ENCODE results near the gene XCL1. TPM values are rescaled to one million over a fixed set of nuclear protein-coding genes. Genes with fewer than 3 reads are reported as not detected.

The XCL1 gene
- total RNA-seq, 4 donors from 2014 or later = 0.42 to 1.2 (median 0.91) TPM; not detected in 1

DNA sequence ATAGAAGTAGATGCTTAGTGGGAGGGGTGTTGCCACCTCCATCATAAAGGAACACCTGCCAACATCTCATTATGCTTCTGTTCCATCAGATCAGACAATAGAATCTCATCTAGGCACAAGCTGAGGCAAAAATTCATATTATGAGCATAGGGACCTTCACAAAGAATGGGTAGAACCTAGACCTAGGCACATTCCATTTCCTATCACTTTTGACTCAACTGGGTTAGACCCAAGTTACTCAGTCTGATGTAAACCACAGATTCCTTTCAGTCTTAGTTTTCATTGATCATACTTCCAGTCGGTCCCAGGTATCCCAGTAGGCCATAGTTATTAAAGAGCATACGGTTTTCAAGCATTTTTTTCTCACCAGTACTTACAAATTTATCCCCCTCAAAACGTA is 21.7 kb downstream of the XCL1 start:
- TF ChIP-seq POLR2AphosphoS5 (IDR thresholded peaks at IDR 0.05) = no peak
- Histone ChIP-seq H3K27me3 (no peaks in the 10 kb centered on the region), H3K4me3 (no peak overlapping the region), H3K9me3 (no peaks in the 10 kb centered on the region), H3K4me1 (peaks cover 0 to 21% (median 8%) of the 10 kb centered on the region in 4 donors), H3K36me3 (no peaks in the 10 kb centered on the region), H3K27ac (replicated peaks in 1 of 4) (no peak overlapping the region)
- intact Hi-C loops (cut with DNase I) = no loop called here
- 90% methylated on average over 3 of the region's 3 CpGs for WGBS
- DNase-seq (ENCODE audit: extremely low spot score) = no peak

DNA sequence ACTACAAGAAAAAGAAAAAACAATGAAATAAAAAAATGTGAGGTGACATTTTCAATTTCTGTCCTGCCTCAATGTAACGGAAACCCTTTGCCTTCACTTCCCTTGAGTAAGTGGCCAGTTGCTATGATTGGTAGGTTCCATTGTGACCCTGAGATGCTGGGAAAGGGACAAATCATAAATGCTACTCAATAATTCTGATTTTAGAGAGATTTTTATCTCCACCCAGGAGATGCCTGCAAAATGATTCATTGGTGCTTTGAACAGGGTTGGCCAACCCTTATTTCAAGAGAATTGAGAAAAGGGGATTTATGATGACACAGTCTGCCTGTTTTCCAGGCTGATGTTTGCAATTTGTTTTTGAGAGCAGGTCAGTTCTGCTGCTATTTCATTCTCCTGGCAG is 22.5 kb downstream of the XCL1 start:
- no peaks in the 10 kb centered on the region for H3K27me3 ChIP-seq
- no peak overlapping the region for H3K27ac ChIP-seq (replicated peaks in 1 of 4)
- DNase-seq (ENCODE audit: extremely low spot score) = no peak
- peaks cover 3 to 29% (median 15%) of the 10 kb centered on the region in 4 donors for H3K4me1 ChIP-seq
- intact Hi-C loops (cut with DNase I) = no loop called here
- no peaks in the 10 kb centered on the region for H3K9me3 ChIP-seq
- H3K4me3 ChIP-seq = no peak overlapping the region
- no peak for TF ChIP-seq POLR2A (IDR thresholded peaks at IDR 0.05; ENCODE audit: low read depth)
- TF ChIP-seq, protein P1, sequence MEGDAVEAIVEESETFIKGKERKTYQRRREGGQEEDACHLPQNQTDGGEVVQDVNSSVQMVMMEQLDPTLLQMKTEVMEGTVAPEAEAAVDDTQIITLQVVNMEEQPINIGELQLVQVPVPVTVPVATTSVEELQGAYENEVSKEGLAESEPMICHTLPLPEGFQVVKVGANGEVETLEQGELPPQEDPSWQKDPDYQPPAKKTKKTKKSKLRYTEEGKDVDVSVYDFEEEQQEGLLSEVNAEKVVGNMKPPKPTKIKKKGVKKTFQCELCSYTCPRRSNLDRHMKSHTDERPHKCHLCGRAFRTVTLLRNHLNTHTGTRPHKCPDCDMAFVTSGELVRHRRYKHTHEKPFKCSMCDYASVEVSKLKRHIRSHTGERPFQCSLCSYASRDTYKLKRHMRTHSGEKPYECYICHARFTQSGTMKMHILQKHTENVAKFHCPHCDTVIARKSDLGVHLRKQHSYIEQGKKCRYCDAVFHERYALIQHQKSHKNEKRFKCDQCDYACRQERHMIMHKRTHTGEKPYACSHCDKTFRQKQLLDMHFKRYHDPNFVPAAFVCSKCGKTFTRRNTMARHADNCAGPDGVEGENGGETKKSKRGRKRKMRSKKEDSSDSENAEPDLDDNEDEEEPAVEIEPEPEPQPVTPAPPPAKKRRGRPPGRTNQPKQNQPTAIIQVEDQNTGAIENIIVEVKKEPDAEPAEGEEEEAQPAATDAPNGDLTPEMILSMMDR (IDR thresholded peaks at IDR 0.05) = no peak
- no peak for TF ChIP-seq EP300 (IDR thresholded peaks at IDR 0.05)
- TF ChIP-seq POLR2AphosphoS5 (IDR thresholded peaks at IDR 0.05) = no peak
- 97% methylated on average over 1 of the region's 1 CpG for WGBS
- H3K36me3 ChIP-seq = no peaks in the 10 kb centered on the region

DNA sequence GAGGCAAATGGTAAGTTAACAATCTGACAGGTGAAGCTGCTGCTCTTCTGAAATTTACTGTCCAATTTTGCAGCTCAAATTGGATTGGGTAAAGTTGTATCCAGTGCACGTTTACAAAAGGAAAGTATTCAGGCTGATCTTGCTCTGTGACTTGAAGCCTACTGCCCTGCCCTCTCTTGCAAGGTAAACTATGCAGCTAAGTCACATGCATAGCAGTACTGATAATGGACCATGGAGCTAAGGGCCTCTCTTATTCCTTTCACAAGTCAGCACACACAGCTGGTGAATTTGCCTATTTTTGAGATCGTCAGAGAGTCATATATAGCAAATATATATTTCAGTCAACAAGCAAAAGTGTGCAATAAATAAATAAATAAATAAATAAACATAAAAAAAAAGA is 23.2 kb downstream of the XCL1 start:
- intact Hi-C loops (cut with DNase I) = loop anchor here (10.0 kb wide), 2 partner anchors 255 to 535 kb away; no protein-coding TSS in a partner anchor
- no peaks in the 10 kb centered on the region for H3K9me3 ChIP-seq
- no peak overlapping the region for H3K27ac ChIP-seq (replicated peaks in 1 of 4)
- 72% methylated on average over 2 of the region's 2 CpGs for WGBS
- no peak overlapping the region for H3K4me3 ChIP-seq
- H3K27me3 ChIP-seq = no peaks in the 10 kb centered on the region
- no peaks in the 10 kb centered on the region for H3K36me3 ChIP-seq
- TF ChIP-seq EP300 (IDR thresholded peaks at IDR 0.05) = no peak
- DNase-seq (ENCODE audit: extremely low spot score) = peak; percentile 10
- peaks cover 4 to 32% (median 18%) of the 10 kb centered on the region in 4 donors for H3K4me1 ChIP-seq

DNA sequence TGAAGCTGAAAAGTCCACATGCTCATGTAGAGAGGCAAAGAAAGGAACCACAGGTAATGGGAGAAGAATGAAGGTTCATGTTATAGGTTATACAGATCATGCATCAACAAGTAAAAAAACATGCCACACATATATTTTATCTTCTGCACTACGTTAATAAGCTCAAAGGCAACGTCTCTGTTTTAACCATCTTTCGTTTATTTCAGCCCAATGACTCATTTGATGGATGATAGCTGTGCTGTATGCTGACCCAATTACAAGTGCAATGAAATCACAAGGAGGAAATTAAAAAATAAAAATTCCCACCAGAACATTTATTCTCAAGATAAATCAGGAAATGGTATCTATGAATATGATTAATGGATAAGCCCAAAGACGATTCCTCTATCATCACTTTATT is 24.6 kb downstream of the XCL1 start:
- Histone ChIP-seq H3K4me1 (peaks cover 4 to 38% (median 18%) of the 10 kb centered on the region in 4 donors), H3K27ac (replicated peaks in 1 of 4) (no peak overlapping the region), H3K9me3 (no peaks in the 10 kb centered on the region), H3K36me3 (no peaks in the 10 kb centered on the region), H3K27me3 (no peaks in the 10 kb centered on the region), H3K4me3 (no peak overlapping the region)
- WGBS = 30% methylated on average over 4 of the region's 4 CpGs
- intact Hi-C loops (cut with DNase I) = loop anchor here (10.0 kb wide), 2 partner anchors 256 to 534 kb away; no protein-coding TSS in a partner anchor
- TF ChIP-seq, protein P1 (IDR thresholded peaks at IDR 0.05) = no peak
- TF ChIP-seq EP300 (IDR thresholded peaks at IDR 0.05) (no peak), POLR2A (IDR thresholded peaks at IDR 0.05; ENCODE audit: low read depth) (no peak), POLR2AphosphoS5 (IDR thresholded peaks at IDR 0.05) (no peak)
- DNase-seq (ENCODE audit: extremely low spot score) = no peak

DNA sequence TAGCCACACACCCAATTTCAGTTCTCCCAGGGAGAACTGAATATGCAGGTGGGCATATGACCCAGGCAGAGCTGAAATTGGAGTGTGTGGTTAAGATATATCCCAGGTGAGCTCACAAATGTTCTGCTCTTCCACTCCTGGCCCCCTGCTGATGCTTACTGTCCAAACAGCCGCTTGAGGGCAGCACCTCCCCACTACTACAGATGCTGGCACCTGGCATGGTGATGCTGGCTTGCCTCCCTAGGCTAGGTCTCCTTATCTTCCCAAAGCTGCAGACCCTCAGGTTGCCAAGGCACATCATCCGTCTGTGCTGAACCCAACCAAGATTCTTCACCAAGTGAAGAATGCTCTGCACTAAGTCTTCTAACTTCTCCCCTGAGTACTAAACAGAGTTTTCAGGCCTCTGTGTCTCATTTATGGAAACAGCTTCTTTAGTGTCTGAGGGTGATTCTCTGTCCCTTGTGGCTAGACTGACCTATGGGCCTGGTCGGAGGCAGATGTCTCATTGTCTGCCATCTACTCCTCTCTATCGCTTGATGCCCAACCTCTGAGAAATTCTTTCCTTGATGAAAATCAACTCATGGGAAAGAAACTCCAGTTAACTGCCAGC is 27.2 kb downstream of the XCL1 start:
- 30% methylated on average over 4 of the region's 4 CpGs for WGBS
- intact Hi-C loops (cut with DNase I) = loop anchor here (1.0 to 10.0 kb wide), 3 partner anchors 259 to 745 kb away; no protein-coding TSS in a partner anchor
- no peaks in the 10 kb centered on the region for H3K27me3 ChIP-seq
- TF ChIP-seq POLR2AphosphoS5 (IDR thresholded peaks at IDR 0.05) (peak; percentile 33 to 41), POLR2A (IDR thresholded peaks at IDR 0.05; ENCODE audit: low read depth) (no peak)
- TF ChIP-seq, protein P1 (IDR thresholded peaks at IDR 0.05) = peak; percentile 79 to 88 (median 87)
- no peak overlapping the region for H3K4me3 ChIP-seq
- H3K4me1 ChIP-seq = peaks cover 15 to 46% (median 31%) of the 10 kb centered on the region in 4 donors
- peak; percentile 91 for DNase-seq (ENCODE audit: extremely low spot score)
- no peak overlapping the region for H3K27ac ChIP-seq (replicated peaks in 1 of 4)
- H3K9me3 ChIP-seq = no peaks in the 10 kb centered on the region
- no peaks in the 10 kb centered on the region for H3K36me3 ChIP-seq
